Upper lobe of left lung (tissue), 6 donors: ENCODE results near the gene MTAP. TPM values are rescaled to one million over a fixed set of nuclear protein-coding genes. Genes with fewer than 3 reads are reported as not detected.
A peak's percentile ranks its signal among the peaks of the same experiment; 100 is the strongest.

ENCODE experiments used
- ATAC-seq, 2 donors: fragments of 200-7000 bp; cut with Tn5 transposase; one replicate each; pipeline ENCODE4 v1.9.1; 2022; ENCODE audit warnings: mild to moderate bottlenecking in 2 of 2, moderate library complexity in 2 of 2; ENCODE audit not compliant: low FRiP score in 2 of 2
- DNase-seq, 2 donors: peaks; one replicate each; pipeline ENCODE4 v3.0.0-alpha.2; 2019 to 2020
- H3K27ac ChIP-seq, 4 donors: fragments of 200-600 bp; sonication (generic); one replicate each; pipeline ENCODE4 v1.5.1; 2016 to 2019
- H3K27me3 ChIP-seq, 4 donors: fragments of 200-600 bp; sonication (generic); one replicate each; pipeline ENCODE4 v1.5.1; 2017 to 2019
- H3K36me3 ChIP-seq, 4 donors: fragments of 200-600 bp; sonication (generic); one replicate each; pipeline ENCODE4 v1.5.1; 2016 to 2019
- H3K4me1 ChIP-seq, 4 donors: fragments of 200-600 bp; sonication (generic); one replicate each; pipeline ENCODE4 v1.5.1; 2018 to 2019
- H3K4me3 ChIP-seq, 4 donors: fragments of 200-600 bp; sonication (generic); one replicate each; pipeline ENCODE4 v1.5.1; 2017 to 2019; ENCODE audit warnings: mild to moderate bottlenecking in 2 of 4, moderate library complexity in 1 of 4
- H3K9me3 ChIP-seq, 4 donors: fragments of 200-600 bp; sonication (generic); one replicate each; pipeline ENCODE4 v1.5.1; 2018 to 2019
- EP300 ChIP-seq, 4 donors: sonication (generic); formaldehyde crosslinking; IDR thresholded peaks; one replicate each; pipeline ENCODE4 v1.5.1; 2017; ENCODE audit warnings: antibody characterized with exemption in 4 of 4, control low read depth in 2 of 4
- POLR2A ChIP-seq, 4 donors: fragments of 450-650 bp; IDR thresholded peaks; one replicate each; pipeline ENCODE4 v1.5.1; 2016 to 2017; ENCODE audit warnings: antibody characterized with exemption in 4 of 4, mild to moderate bottlenecking in 2 of 4
- POLR2AphosphoS5 ChIP-seq, 2 donors: sonication (generic); formaldehyde crosslinking; IDR thresholded peaks; one replicate each; pipeline ENCODE4 v1.5.1; 2017; ENCODE audit warnings: antibody characterized with exemption in 2 of 2
- WGBS, 2 donors: methylation state at CpG; one replicate each; pipeline ENCODE4 v1.1.5; 2017 to 2018; 5-methylcytosine and 5-hydroxymethylcytosine counted together
- total RNA-seq, 6 donors: library from RNA; depleted of rRNA in 4 of 6; stranded (reverse); fragments of >200 nt in 4 of 6; gene quantifications; one replicate each; pipeline versions ENCODE4 v1.1.0 to v1.2.1, GENCODE V29; 2016 to 2021
- TF ChIP-seq, protein P1 (sequence below), 6 experiments: fragments of 450-650 bp in 4 of 6; fragments of 200-600 bp in 2 of 6; sonication (generic) in 2 of 6; IDR thresholded peaks; one replicate each; pipeline ENCODE4 v1.5.1; 2016 to 2019; ENCODE audit warnings: antibody characterized with exemption in 6 of 6
- donor health status: DM: no; HTN: no; CAD: no; lungs with moderate emphysema.
- donor health status: DM: no; HTN: yes; CAD: no; lungs with severe emphysema.

MTAP gene
- total RNA-seq, 6 donors from 2014 or later, result 10.5 to 35.0 (median 25.7) TPM

DNA sequence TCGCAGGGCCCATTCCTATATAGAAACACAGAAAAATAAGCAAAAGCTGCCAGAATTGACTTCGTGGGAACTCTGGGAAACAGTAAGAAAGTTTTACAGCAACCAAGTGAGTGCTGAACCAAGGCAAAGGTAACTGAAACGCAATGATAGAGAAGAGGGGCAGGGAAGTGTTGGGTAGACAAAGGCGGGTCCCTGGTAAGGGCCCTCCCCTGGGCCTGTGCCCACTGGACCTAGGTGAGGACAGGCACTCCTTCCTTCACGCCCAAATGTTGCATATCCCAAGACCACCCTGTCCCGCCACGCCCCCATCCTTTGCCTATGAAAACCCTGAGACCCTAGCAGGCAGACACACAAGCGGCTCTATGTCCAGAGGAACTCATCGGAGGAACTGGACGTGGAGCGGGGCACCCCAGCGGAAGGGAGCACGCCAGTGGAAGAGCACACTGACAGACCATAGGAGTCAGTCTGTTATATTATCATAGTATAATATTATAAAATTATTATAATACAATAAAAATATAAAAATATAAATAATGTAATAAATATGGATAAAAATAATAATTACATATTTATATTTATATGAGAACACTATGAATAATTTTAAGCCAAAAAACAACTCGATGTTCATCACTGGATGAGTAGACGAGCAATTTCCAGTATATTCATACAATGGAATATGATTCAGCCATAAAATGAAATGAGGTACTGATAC lies 163.9 kb downstream of the MTAP start:
- no peak for ATAC-seq
- Histone ChIP-seq H3K4me1 (peaks cover 10 to 28% (median 18%) of the 10 kb centered on the region in 4 donors), H3K9me3 (peaks cover 0 to 4% (median 1%) of the 10 kb centered on the region in 4 donors), H3K36me3 (no peaks in the 10 kb centered on the region), H3K4me3 (no peak overlapping the region), H3K27me3 (peaks cover 7 to 67% (median 47%) of the 10 kb centered on the region in 4 donors), H3K27ac (no peak overlapping the region)
- DNase-seq, result no peak
- TF ChIP-seq POLR2A (IDR thresholded peaks at IDR 0.05) (no peak), EP300 (IDR thresholded peaks at IDR 0.05) (no peak), POLR2AphosphoS5 (IDR thresholded peaks at IDR 0.05) (no peak)
- TF ChIP-seq, protein P1, sequence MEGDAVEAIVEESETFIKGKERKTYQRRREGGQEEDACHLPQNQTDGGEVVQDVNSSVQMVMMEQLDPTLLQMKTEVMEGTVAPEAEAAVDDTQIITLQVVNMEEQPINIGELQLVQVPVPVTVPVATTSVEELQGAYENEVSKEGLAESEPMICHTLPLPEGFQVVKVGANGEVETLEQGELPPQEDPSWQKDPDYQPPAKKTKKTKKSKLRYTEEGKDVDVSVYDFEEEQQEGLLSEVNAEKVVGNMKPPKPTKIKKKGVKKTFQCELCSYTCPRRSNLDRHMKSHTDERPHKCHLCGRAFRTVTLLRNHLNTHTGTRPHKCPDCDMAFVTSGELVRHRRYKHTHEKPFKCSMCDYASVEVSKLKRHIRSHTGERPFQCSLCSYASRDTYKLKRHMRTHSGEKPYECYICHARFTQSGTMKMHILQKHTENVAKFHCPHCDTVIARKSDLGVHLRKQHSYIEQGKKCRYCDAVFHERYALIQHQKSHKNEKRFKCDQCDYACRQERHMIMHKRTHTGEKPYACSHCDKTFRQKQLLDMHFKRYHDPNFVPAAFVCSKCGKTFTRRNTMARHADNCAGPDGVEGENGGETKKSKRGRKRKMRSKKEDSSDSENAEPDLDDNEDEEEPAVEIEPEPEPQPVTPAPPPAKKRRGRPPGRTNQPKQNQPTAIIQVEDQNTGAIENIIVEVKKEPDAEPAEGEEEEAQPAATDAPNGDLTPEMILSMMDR (IDR thresholded peaks at IDR 0.05), result no peak
- WGBS, 2 donors, result 17 to 23% methylated on average over 15 of the region's 15 CpGs

DNA sequence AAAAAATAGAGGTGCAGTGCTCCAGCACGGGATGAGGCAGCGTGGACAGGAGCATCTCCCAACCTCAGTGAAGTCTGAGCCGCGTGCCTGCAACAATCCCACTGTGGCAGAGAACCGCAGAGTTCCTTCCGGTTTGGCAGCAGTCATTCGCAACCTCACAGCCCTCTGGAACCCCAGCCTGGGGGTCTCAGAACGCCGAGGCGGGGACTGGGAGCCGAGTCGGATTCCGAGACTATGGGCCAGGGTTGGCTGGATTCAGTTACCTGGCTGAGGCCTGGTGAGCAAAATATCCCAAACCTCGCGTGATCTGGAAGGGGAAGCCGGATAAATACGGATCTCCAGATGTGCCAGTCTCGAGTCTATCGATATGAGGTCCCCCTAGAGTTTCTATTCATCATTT lies 164.7 kb downstream of the MTAP start:
- 13 to 19% methylated on average over 16 to 19 of the region's 19 CpGs for WGBS, 2 donors
- Histone ChIP-seq H3K36me3 (no peaks in the 10 kb centered on the region), H3K27me3 (peaks cover 7 to 73% (median 50%) of the 10 kb centered on the region in 4 donors), H3K4me3 (no peak overlapping the region), H3K9me3 (peaks cover 0 to 4% (median 1%) of the 10 kb centered on the region in 4 donors), H3K4me1 (peaks cover 10 to 28% (median 18%) of the 10 kb centered on the region in 4 donors), H3K27ac (no peak overlapping the region)
- no peak for DNase-seq
- ATAC-seq, result no peak
- TF ChIP-seq, protein P1 (IDR thresholded peaks at IDR 0.05), result no peak
- TF ChIP-seq POLR2AphosphoS5 (IDR thresholded peaks at IDR 0.05) (no peak), POLR2A (IDR thresholded peaks at IDR 0.05) (no peak), EP300 (IDR thresholded peaks at IDR 0.05) (no peak)

DNA sequence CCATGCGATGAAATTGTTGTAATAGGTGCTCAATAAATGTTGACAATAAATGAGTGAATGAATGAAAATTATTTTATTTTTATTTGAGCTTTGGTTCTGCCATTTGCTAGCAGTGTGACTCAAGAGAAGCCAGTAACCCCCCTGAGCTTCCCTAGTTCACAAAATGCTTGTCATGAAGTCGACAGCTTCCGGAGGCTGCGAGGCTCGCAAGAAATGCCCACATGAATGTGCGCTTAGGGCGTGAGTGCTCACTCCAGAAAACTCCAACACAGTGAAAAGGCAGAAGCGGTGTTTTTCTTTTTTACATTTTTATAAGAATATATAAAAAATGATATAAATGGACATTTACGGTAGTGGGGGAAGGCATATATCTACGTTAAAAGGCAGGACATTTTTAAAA lies 165.3 kb downstream of the MTAP start:
- H3K4me3 ChIP-seq, result no peak overlapping the region
- no peaks in the 10 kb centered on the region for H3K36me3 ChIP-seq
- H3K4me1 ChIP-seq, result peaks cover 10 to 28% (median 18%) of the 10 kb centered on the region in 4 donors
- ATAC-seq (no peak), DNase-seq (no peak)
- WGBS, 2 donors, result 19 to 26% methylated on average over 10 of the region's 10 CpGs
- no peak overlapping the region for H3K27ac ChIP-seq
- H3K9me3 ChIP-seq, result peaks cover 0 to 4% (median 1%) of the 10 kb centered on the region in 4 donors
- peaks cover 7 to 77% (median 53%) of the 10 kb centered on the region in 4 donors for H3K27me3 ChIP-seq
- no peak for TF ChIP-seq POLR2AphosphoS5 (IDR thresholded peaks at IDR 0.05)
- TF ChIP-seq, protein P1 (IDR thresholded peaks at IDR 0.05), result no peak

DNA sequence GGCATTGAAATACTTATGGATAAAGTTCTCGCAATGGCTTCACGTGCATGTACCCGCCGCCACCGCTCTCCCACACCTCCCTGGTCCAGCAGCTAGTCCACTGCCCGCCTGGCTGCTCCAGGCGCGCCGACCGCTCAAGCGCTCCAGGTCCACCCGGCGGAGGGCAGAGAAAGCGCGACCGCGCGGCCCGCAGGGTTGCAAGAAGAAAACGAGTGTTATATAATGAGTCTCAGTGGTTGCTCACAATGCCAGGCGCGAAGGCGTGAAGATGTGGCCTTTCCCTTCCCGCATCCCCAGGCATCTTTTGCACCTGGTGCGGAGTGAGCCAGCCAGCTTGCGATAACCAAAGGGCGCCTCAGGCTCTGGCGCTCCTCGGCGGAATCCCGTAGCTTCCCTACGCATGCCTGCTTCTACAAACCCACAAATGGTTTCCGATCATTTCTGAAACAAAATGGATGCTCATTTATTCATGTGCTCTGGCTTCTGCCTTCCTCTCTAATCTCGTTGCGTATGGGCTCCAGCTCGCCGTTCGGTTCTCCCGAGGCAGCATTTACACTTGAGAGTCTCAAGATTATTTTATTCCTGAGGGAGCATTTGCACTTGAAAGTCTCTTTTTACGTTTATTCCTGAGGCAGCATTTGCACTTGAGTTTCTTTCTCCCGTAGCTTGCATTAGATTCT lies 166.0 kb downstream of the MTAP start:
- TF ChIP-seq EP300 (IDR thresholded peaks at IDR 0.05) (no peak), POLR2AphosphoS5 (IDR thresholded peaks at IDR 0.05) (no peak), POLR2A (IDR thresholded peaks at IDR 0.05) (no peak)
- TF ChIP-seq, protein P1 (IDR thresholded peaks at IDR 0.05), result no peak
- no peaks in the 10 kb centered on the region for H3K36me3 ChIP-seq
- H3K27me3 ChIP-seq, result peaks cover 7 to 83% (median 57%) of the 10 kb centered on the region in 4 donors
- H3K4me1 ChIP-seq, result peaks cover 10 to 28% (median 18%) of the 10 kb centered on the region in 4 donors
- ATAC-seq (no peak), DNase-seq (peak in 1 of 2 donors; percentile 79)
- H3K9me3 ChIP-seq, result peaks cover 0 to 2% (median under 1%) of the 10 kb centered on the region in 4 donors
- WGBS, 2 donors, result 11 to 14% methylated on average over 28 to 40 of the region's 41 CpGs
- H3K4me3 ChIP-seq, result no peak overlapping the region
- H3K27ac ChIP-seq, result no peak overlapping the region
